IPS-20b (cell line): ENCODE data around the gene ANOS1.
A peak's percentile ranks its signal among the peaks of the same experiment; 100 is the strongest.

Experiments used
- H3K27ac ChIP-seq: one replicate; pipeline ENCODE4 v1.5.1; 2013; ENCODE audit warnings: low read length
- H3K27me3 ChIP-seq: 2 replicates; pipeline ENCODE4 v1.6.1; 2013; ENCODE audit warnings: mild to moderate bottlenecking, low read length, inconsistent platforms; ENCODE audit not compliant: insufficient read depth
- H3K36me3 ChIP-seq: 2 replicates; pipeline ENCODE4 v1.6.1; 2013; ENCODE audit warnings: low read depth, mild to moderate bottlenecking, inconsistent platforms, low read length, moderate library complexity; ENCODE audit not compliant: insufficient read depth
- H3K4me1 ChIP-seq: 2 replicates; pipeline ENCODE4 v1.6.1; 2013; ENCODE audit warnings: mild to moderate bottlenecking, control low read depth, inconsistent platforms, low read length, moderate library complexity; ENCODE audit not compliant: insufficient read depth
- H3K4me3 ChIP-seq: 2 replicates; pipeline ENCODE4 v1.5.1; 2013; ENCODE audit warnings: mild to moderate bottlenecking, low read length, inconsistent platforms
- H3K9ac ChIP-seq: 2 replicates; pipeline ENCODE4 v1.6.1; 2013; ENCODE audit warnings: low read depth, mild to moderate bottlenecking, inconsistent platforms, low read length, moderate library complexity
- H3K9me3 ChIP-seq: 2 replicates; pipeline ENCODE4 v1.6.1; 2013; ENCODE audit warnings: mild to moderate bottlenecking, low read depth, low read length, inconsistent platforms; ENCODE audit not compliant: insufficient read depth

The ANOS1 gene

DNA sequence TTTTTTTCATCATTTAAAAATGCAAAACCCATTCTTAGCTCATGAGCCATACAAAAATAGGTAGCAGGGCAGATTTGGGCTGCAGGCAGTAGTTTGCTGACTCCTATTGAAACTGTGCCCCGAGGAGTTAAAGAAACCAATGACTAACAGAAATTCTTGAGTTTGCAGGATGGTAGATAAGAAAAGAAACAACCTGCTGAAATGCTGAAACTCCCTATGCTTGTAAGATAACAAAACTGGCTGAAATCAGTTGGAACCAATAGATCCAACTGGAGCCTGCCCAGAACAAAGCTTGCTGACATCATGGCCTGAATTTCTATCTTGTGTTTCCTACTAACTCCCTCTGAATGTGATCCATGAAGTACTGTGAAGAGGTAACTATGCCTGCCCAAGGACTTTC lies 68.6 kb downstream of the ANOS1 start:
- Histone ChIP-seq H3K9ac (no peak overlapping the region), H3K36me3 (peaks cover 8% of the 10 kb centered on the region; the same call in 1 of the 2 replicates), H3K4me1 (no peaks in the 10 kb centered on the region; the same call in 1 of the 2 replicates), H3K9me3 (no peaks in the 10 kb centered on the region), H3K27ac (no peak overlapping the region), H3K4me3 (no peak overlapping the region), H3K27me3 (no peaks in the 10 kb centered on the region)

DNA sequence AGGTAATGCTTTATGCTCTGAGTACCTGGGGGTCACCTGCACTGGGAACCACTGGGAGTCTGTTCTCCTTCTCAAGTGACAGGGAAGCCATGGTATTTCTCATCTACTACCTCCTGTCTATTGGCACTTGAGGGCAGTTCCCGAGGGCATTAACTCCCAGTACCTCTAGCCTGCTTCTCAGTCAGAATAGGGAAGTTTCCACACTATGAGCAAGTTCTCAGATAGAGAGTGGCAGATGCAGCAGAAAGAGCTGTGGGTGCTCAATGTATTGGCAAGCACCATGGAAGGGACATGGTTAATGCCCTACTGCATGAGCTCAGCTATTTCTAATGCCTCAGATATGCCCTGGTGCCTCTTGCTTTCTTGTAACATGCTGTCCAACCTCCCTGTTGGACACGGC lies 74.1 kb downstream of the ANOS1 start:
- H3K36me3 ChIP-seq, result peaks cover 21% of the 10 kb centered on the region; the same call in 1 of the 2 replicates
- no peak overlapping the region for H3K9ac ChIP-seq
- H3K27me3 ChIP-seq, result no peaks in the 10 kb centered on the region
- H3K9me3 ChIP-seq, result no peaks in the 10 kb centered on the region
- H3K4me1 ChIP-seq, result no peaks in the 10 kb centered on the region; the same call in 1 of the 2 replicates
- H3K27ac ChIP-seq, result no peak overlapping the region
- no peak overlapping the region for H3K4me3 ChIP-seq

DNA sequence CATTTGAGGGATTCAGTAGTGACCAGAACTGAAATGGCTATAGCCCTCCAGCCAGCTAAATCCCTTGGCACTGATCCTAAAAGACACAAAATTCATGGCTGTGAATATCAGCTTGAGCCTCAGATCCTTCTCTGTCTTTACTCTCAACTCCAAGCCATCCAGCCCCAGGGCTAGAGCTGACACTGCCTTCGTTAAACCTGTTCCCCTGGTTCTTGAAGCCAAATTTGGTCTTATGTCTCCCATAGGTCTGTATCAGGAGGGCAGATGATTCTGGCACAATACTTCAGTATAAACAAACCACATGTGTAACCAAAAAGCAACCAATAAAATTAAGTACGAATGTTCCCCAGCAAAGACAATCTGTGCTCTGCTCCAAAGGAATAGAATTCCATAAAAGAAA lies 78.0 kb downstream of the ANOS1 start:
- Histone ChIP-seq H3K4me1 (no peaks in the 10 kb centered on the region; the same call in 1 of the 2 replicates), H3K4me3 (no peak overlapping the region), H3K27ac (no peak overlapping the region), H3K9ac (no peak overlapping the region), H3K36me3 (peaks cover 15% of the 10 kb centered on the region; the same call in 1 of the 2 replicates), H3K27me3 (no peaks in the 10 kb centered on the region), H3K9me3 (no peaks in the 10 kb centered on the region)

DNA sequence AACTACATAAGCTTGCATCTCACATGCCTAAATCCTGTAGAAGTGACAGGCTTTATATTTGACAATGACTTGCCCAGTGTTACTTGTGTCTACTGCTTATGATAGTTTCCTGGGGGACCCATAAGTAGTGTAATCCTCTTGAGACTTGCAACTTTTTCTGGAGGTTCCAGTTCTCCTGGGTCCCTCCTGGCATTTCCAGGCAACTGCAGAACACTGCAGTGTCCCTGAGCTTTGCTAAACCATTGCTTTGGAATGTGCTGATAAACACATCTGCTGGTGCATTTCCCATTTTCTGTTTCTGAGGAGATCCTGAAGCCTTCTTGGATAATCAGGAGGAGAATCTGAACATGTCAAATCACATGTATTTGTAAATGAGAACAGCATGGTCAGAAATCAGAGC lies 82.0 kb downstream of the ANOS1 start:
- H3K4me3 ChIP-seq, result no peak overlapping the region
- H3K4me1 ChIP-seq, result no peaks in the 10 kb centered on the region; the same call in 1 of the 2 replicates
- H3K27ac ChIP-seq, result no peak overlapping the region
- H3K9me3 ChIP-seq, result no peaks in the 10 kb centered on the region
- H3K36me3 ChIP-seq, result peaks cover 5% of the 10 kb centered on the region; the same call in 1 of the 2 replicates
- H3K9ac ChIP-seq, result no peak overlapping the region
- H3K27me3 ChIP-seq, result no peaks in the 10 kb centered on the region

DNA sequence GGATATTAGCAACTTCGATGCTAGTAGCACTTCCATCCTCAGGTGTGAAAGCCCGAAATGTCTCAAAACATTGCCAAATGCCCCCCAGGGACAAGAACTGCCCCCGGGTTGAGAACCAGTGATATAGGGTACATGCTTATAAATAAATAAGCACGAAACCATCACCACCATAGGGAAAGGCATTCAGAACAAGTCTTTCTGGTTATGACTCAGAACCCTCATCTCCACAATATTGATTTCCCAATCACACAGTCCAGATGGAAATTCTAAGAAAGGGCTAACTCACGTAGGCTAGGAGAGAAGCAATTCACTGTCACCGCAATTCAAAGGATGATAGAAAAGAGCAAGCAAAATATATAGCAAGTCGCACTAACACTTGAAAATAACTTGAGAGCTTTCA lies 84.8 kb downstream of the ANOS1 start:
- peaks cover 7% of the 10 kb centered on the region; the same call in 1 of the 2 replicates for H3K36me3 ChIP-seq
- no peak overlapping the region for H3K27ac ChIP-seq
- H3K9me3 ChIP-seq, result no peaks in the 10 kb centered on the region
- peaks cover 9% of the 10 kb centered on the region; the same call in 1 of the 2 replicates for H3K4me1 ChIP-seq
- H3K4me3 ChIP-seq, result no peak overlapping the region
- H3K27me3 ChIP-seq, result no peaks in the 10 kb centered on the region
- no peak overlapping the region for H3K9ac ChIP-seq

DNA sequence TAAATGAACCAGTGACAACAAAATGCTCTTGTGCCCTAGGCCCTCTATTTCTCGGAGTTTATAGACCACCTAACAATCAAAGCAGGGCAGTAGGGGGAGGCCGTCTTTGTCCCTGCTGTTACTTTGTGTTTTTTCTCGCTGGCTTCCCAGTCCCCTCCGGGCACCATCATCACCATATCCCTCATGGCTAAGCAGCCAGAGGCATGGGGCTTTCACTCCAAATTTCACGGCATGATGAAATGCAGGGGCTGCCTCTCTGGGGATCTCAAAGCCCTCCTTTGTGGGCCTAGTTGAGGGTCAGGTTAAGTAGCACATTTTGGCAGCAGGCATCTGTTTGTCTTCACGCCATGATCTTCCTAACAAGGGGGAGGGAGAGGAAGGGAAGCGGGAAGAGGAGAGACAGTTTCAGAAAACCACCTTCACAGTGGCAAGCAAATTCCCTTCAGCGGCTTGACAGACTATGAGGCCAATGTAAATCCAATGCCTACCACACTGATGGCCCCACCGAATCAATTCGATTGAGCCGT lies 91.9 kb downstream of the ANOS1 start:
- Histone ChIP-seq H3K36me3 (peaks cover 3% of the 10 kb centered on the region; the same call in 1 of the 2 replicates), H3K27me3 (no peaks in the 10 kb centered on the region), H3K4me1 (peaks cover 18% of the 10 kb centered on the region; the same call in 1 of the 2 replicates), H3K9me3 (no peaks in the 10 kb centered on the region), H3K27ac (no peak overlapping the region), H3K9ac (peak overlapping the region; percentile 53; the same call in 1 of the 2 replicates), H3K4me3 (0 out of 2 replicates have a peak overlapping the region, but pooled peaks have one; percentile 17)

DNA sequence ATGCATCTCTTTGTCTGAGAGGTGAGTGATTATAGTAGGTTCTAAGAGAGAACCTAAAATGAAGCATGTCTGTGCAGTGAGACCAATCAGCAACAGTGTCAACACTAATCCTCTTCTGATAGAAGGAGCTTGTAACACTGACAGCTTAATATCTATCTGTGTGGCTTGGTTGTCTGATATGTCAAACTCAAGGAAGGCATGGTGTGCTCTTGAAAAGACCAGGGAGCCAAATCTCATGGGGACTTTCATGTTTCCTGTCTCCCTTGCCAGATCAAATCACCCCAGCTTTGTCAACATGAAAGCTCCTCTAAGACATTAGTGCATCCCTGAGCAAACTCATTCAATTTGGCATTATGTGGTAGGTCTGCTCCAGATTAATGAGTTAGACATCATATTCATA lies 95.4 kb downstream of the ANOS1 start:
- Histone ChIP-seq H3K9ac (no peak overlapping the region), H3K36me3 (no peaks in the 10 kb centered on the region; the same call in 1 of the 2 replicates), H3K27ac (no peak overlapping the region), H3K4me1 (peaks cover 19% of the 10 kb centered on the region; the same call in 1 of the 2 replicates), H3K9me3 (no peaks in the 10 kb centered on the region), H3K27me3 (no peaks in the 10 kb centered on the region), H3K4me3 (no peak overlapping the region)

DNA sequence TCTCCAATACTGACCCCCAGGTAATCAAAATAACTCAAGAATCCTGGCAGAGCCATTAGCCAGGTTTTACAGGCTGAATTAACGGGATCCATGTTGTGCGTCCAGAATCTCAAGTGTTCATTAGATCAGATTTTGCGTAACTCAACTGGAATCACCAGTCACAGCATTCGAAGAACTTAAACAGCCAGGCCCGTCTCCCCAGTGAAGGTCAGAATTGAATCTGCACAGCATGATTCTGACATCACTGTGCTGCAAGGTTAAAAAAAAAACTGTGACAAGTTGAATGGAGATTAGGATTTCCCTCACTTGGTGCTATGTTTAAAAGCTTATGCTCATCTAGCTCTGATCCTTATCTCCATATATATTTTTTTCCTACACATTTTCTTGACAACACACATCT lies 96.1 kb downstream of the ANOS1 start:
- no peaks in the 10 kb centered on the region; the same call in 1 of the 2 replicates for H3K36me3 ChIP-seq
- H3K4me3 ChIP-seq, result no peak overlapping the region
- no peaks in the 10 kb centered on the region for H3K9me3 ChIP-seq
- H3K27me3 ChIP-seq, result no peaks in the 10 kb centered on the region
- H3K27ac ChIP-seq, result no peak overlapping the region
- no peak overlapping the region for H3K9ac ChIP-seq
- H3K4me1 ChIP-seq, result peaks cover 19% of the 10 kb centered on the region; the same call in 1 of the 2 replicates

DNA sequence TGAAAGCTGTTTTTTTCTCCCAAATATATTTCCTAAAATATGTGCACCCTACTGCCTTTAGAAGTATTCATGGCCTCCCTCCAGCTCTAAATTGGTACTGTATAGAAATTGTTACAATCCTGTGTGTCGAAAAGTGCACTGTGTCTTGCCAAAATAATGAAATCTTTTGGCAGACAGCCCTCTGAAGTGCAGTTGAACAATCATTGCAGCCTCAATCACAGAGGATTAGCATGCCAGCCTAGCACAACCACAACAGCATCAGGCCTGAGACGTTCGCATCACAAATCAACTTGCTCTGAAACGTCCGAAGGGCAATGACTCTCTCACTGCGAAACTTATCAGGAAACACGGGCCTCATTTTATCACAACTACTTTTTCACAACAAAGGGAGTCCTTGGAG lies 99.0 kb downstream of the ANOS1 start:
- no peaks in the 10 kb centered on the region for H3K27me3 ChIP-seq
- no peak overlapping the region for H3K4me3 ChIP-seq
- H3K9me3 ChIP-seq, result no peaks in the 10 kb centered on the region
- H3K36me3 ChIP-seq, result no peaks in the 10 kb centered on the region; the same call in 1 of the 2 replicates
- H3K9ac ChIP-seq, result peak overlapping the region; percentile 39; the same call in 1 of the 2 replicates
- H3K4me1 ChIP-seq, result peaks cover 14% of the 10 kb centered on the region; the same call in 1 of the 2 replicates
- peak overlapping the region; percentile 65 for H3K27ac ChIP-seq

DNA sequence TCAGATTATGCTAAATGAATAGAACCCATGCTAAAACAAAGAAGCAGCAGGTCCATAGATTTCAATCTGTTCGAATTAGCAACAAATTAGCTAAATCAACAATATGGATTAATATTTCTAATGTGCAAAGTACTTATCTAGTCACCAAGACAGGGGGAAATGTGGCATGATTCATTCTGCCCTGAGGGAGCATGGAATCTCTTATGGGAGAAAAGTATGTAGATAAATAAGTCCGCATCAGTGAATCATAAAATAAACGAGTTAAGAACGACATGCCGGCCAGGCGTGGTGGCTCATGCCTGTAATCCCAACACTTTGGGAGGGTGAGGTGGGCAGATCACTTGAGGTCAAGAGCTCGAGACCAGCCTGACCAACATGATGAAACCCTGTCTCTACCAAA lies 102.1 kb downstream of the ANOS1 start:
- H3K27me3 ChIP-seq, result no peaks in the 10 kb centered on the region
- no peaks in the 10 kb centered on the region for H3K9me3 ChIP-seq
- no peak overlapping the region for H3K27ac ChIP-seq
- H3K4me1 ChIP-seq, result peaks cover 10% of the 10 kb centered on the region; the same call in 1 of the 2 replicates
- no peaks in the 10 kb centered on the region for H3K36me3 ChIP-seq
- no peak overlapping the region for H3K9ac ChIP-seq
- no peak overlapping the region for H3K4me3 ChIP-seq

DNA sequence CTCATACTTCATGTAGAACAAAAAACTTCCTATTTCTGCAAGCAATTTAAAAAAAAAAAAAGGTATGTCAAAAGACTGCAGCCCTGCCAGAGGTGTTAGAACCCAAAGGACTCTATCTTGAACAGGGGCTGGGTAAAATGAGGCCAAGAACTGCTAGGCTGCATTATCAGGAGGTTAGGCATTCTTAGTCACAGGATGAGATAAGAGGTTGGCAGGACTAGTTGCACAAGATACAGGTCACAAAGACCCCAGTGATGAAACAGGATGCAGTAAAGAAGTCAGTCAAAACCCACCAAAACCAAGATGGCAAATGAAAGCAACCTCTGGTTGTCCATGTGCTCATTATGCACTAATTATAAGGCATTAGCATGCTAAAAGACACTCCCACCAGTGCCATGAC lies 104.1 kb downstream of the ANOS1 start:
- Histone ChIP-seq H3K36me3 (peaks cover 6% of the 10 kb centered on the region; the same call in 1 of the 2 replicates), H3K27ac (no peak overlapping the region), H3K9me3 (no peaks in the 10 kb centered on the region), H3K27me3 (no peaks in the 10 kb centered on the region), H3K4me3 (no peak overlapping the region), H3K4me1 (peaks cover under 1% of the 10 kb centered on the region; the same call in 1 of the 2 replicates), H3K9ac (no peak overlapping the region)

DNA sequence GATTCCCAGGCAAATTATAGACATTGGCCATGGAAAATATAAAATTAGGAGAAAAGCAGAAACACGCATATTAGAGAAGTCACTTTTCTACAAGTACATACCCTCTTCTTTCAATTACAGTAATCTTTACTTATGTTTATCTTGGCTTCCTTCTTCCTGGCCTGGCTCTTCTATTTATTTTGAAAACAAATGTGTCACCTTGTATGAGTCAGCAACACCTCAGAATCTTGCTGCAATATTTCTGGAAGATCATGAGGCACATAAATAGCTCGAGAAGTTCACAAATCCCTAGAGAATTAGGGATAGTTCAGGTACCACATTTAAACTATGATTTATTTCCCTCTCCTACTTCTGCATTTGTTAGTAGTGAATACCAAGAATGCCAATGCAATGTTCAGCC lies 124.6 kb downstream of the ANOS1 start:
- peaks cover 3% of the 10 kb centered on the region; the same call in 1 of the 2 replicates for H3K36me3 ChIP-seq
- no peak overlapping the region for H3K9ac ChIP-seq
- no peak overlapping the region for H3K27ac ChIP-seq
- H3K4me3 ChIP-seq, result no peak overlapping the region
- H3K27me3 ChIP-seq, result no peaks in the 10 kb centered on the region
- no peaks in the 10 kb centered on the region for H3K4me1 ChIP-seq
- no peaks in the 10 kb centered on the region for H3K9me3 ChIP-seq
